ENCODE measurements around the gene BLCAP.

BLCAP gene

GRCh38 chr20:37510226-37510625 is 17.4 kb downstream of the BLCAP start:
- H3K4me1 ChIP-seq (ENCODE audit: control insufficient read depth, insufficient read depth, low read length), result peaks cover 11% of the 10 kb centered on the region
- H3K36me3 ChIP-seq (ENCODE audit: control insufficient read depth, insufficient read depth, low read length), result peaks cover 22% of the 10 kb centered on the region

GRCh38 chr20:37506152-37506725 is 21.4 kb downstream of the BLCAP start:
- Histone ChIP-seq H3K4me1 (ENCODE audit: control insufficient read depth, insufficient read depth, low read length) (peaks cover 18% of the 10 kb centered on the region), H3K27ac (ENCODE audit: low read depth, low read length) (no peak overlapping the region), H3K4me3 (ENCODE audit: low read depth, low read length) (no peak overlapping the region), H3K27me3 (ENCODE audit: control insufficient read depth, insufficient read depth, low read length) (no peaks in the 10 kb centered on the region), H3K36me3 (ENCODE audit: control insufficient read depth, insufficient read depth, low read length) (peaks cover 4% of the 10 kb centered on the region; the same call in 1 of the 2 replicates), H3K9me3 (ENCODE audit: control insufficient read depth, insufficient read depth, low read length) (no peaks in the 10 kb centered on the region), H3K9ac (ENCODE audit: low read depth, low read length) (no peak overlapping the region)

More at GRCh38 chr20:37510226-37510625, 17.4 kb downstream of the BLCAP start:
- H3K9me3 ChIP-seq (ENCODE audit: control insufficient read depth, insufficient read depth, low read length), result no peaks in the 10 kb centered on the region
- no peaks in the 10 kb centered on the region for H3K27me3 ChIP-seq (ENCODE audit: control insufficient read depth, insufficient read depth, low read length)
- no peak overlapping the region for H3K27ac ChIP-seq (ENCODE audit: low read depth, low read length)
- H3K9ac ChIP-seq (ENCODE audit: low read depth, low read length), result no peak overlapping the region
- H3K4me3 ChIP-seq (ENCODE audit: low read depth, low read length), result no peak overlapping the region

GRCh38 chr20:37505263-37506151 is 22.2 kb downstream of the BLCAP start:
- Histone ChIP-seq H3K4me3 (ENCODE audit: low read depth, low read length) (no peak overlapping the region), H3K36me3 (ENCODE audit: control insufficient read depth, insufficient read depth, low read length) (no peaks in the 10 kb centered on the region; the same call in 1 of the 2 replicates), H3K9ac (ENCODE audit: low read depth, low read length) (no peak overlapping the region), H3K27ac (ENCODE audit: low read depth, low read length) (no peak overlapping the region), H3K4me1 (ENCODE audit: control insufficient read depth, insufficient read depth, low read length) (peaks cover 18% of the 10 kb centered on the region), H3K27me3 (ENCODE audit: control insufficient read depth, insufficient read depth, low read length) (no peaks in the 10 kb centered on the region), H3K9me3 (ENCODE audit: control insufficient read depth, insufficient read depth, low read length) (no peaks in the 10 kb centered on the region)

DNA sequence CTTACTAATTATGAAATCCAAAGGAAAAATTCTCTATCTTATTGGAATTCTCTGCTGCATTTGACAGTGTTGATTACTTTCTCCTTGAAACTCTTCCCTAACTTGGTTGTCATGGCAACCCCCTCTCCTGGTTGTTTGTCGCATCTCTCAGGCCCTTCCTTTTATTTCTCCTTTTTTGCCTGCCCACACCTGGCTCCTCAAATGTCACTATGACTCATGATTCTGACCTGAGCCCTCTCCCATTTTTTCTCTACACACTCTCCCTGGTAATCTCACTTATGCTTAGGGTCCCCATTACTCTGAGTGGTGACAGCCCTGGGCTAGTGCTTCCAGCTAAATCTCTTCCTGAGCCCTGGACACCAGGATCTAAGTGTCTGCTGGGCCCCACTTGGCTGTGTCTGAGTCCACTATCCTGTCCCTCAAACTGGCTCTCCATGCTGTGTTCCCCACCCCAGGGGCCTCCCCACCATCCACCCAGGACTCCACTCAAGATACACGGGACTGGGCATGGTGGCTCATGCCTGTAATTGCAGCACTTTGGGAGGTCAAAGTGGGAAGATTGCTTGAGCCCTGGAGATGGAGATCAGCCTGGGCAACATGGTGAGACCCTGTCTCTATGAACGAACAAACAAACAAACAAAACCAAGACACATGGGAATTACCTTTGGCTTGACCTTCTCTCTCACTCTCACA is 23.1 kb downstream of the BLCAP start:
- Histone ChIP-seq H3K27ac (ENCODE audit: low read depth, low read length) (no peak overlapping the region), H3K36me3 (ENCODE audit: control insufficient read depth, insufficient read depth, low read length) (no peaks in the 10 kb centered on the region; the same call in 1 of the 2 replicates), H3K4me1 (ENCODE audit: control insufficient read depth, insufficient read depth, low read length) (peaks cover 18% of the 10 kb centered on the region), H3K9ac (ENCODE audit: low read depth, low read length) (no peak overlapping the region), H3K4me3 (ENCODE audit: low read depth, low read length) (no peak overlapping the region), H3K9me3 (ENCODE audit: control insufficient read depth, insufficient read depth, low read length) (no peaks in the 10 kb centered on the region), H3K27me3 (ENCODE audit: control insufficient read depth, insufficient read depth, low read length) (no peaks in the 10 kb centered on the region)

- no peak overlapping the region for H3K9ac ChIP-seq (ENCODE audit: low read depth, low read length)
- no peak overlapping the region for H3K27ac ChIP-seq (ENCODE audit: low read depth, low read length)
- no peaks in the 10 kb centered on the region for H3K9me3 ChIP-seq (ENCODE audit: control insufficient read depth, insufficient read depth, low read length)
- peaks cover 18% of the 10 kb centered on the region for H3K4me1 ChIP-seq (ENCODE audit: control insufficient read depth, insufficient read depth, low read length)
- no peaks in the 10 kb centered on the region for H3K27me3 ChIP-seq (ENCODE audit: control insufficient read depth, insufficient read depth, low read length)
- no peak overlapping the region for H3K4me3 ChIP-seq (ENCODE audit: low read depth, low read length)
- H3K36me3 ChIP-seq (ENCODE audit: control insufficient read depth, insufficient read depth, low read length), result no peaks in the 10 kb centered on the region
These were observed 24.3 kb downstream of the BLCAP start for GRCh38 chr20:37503256-37503927.

- Histone ChIP-seq H3K9ac (ENCODE audit: low read depth, low read length) (no peak overlapping the region), H3K4me1 (ENCODE audit: control insufficient read depth, insufficient read depth, low read length) (peaks cover 18% of the 10 kb centered on the region), H3K27ac (ENCODE audit: low read depth, low read length) (no peak overlapping the region), H3K27me3 (ENCODE audit: control insufficient read depth, insufficient read depth, low read length) (no peaks in the 10 kb centered on the region), H3K36me3 (ENCODE audit: control insufficient read depth, insufficient read depth, low read length) (no peaks in the 10 kb centered on the region), H3K4me3 (ENCODE audit: low read depth, low read length) (no peak overlapping the region), H3K9me3 (ENCODE audit: control insufficient read depth, insufficient read depth, low read length) (no peaks in the 10 kb centered on the region)
These were observed 25.0 kb downstream of the BLCAP start for GRCh38 chr20:37502654-37503053.

DNA sequence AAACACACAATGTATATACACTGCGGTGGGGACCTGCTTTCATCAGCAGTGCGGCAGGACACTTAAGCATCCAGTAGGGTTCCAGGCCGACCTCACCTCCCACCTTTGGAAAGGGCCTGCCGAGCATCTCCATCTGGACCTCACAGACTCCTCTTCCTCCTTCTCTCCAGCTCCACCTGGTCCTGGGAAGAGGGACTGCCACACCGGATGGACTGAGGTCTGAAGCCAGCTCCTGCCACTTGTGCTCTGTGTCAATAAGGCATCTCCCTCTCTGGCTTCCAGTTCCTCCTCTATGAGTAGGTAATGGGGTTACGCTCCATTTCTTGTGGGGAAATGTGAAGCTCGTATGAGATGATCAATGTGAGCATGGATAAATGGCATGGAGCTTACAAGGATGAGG is 25.7 kb downstream of the BLCAP start:
- Histone ChIP-seq H3K4me3 (ENCODE audit: low read depth, low read length) (no peak overlapping the region), H3K4me1 (ENCODE audit: control insufficient read depth, insufficient read depth, low read length) (peaks cover 18% of the 10 kb centered on the region), H3K9ac (ENCODE audit: low read depth, low read length) (no peak overlapping the region), H3K27me3 (ENCODE audit: control insufficient read depth, insufficient read depth, low read length) (no peaks in the 10 kb centered on the region), H3K27ac (ENCODE audit: low read depth, low read length) (no peak overlapping the region), H3K9me3 (ENCODE audit: control insufficient read depth, insufficient read depth, low read length) (no peaks in the 10 kb centered on the region), H3K36me3 (ENCODE audit: control insufficient read depth, insufficient read depth, low read length) (no peaks in the 10 kb centered on the region)

DNA sequence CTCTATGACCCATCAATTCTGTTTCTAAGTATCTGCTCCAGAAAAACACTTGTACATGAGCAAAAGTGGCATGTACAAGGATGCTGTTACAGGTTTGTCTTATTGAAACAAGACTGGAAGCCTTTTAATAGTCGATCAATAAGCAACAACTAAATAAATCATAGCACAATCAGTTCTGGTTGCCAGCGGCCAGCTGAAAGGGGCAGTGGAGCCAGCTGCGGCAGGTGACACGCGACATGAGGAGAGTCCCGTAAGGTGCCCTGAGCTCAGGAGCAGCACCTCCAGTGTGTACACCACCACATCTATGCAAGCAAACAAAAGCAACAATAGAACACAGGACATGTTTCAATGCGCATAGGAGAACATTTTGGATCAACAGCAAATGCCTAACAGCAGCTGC is 27.4 kb downstream of the BLCAP start:
- no peaks in the 10 kb centered on the region for H3K36me3 ChIP-seq (ENCODE audit: control insufficient read depth, insufficient read depth, low read length)
- H3K4me1 ChIP-seq (ENCODE audit: control insufficient read depth, insufficient read depth, low read length), result peaks cover 9% of the 10 kb centered on the region; the same call in 1 of the 2 replicates
- no peak overlapping the region for H3K4me3 ChIP-seq (ENCODE audit: low read depth, low read length)
- H3K9ac ChIP-seq (ENCODE audit: low read depth, low read length), result no peak overlapping the region
- H3K27me3 ChIP-seq (ENCODE audit: control insufficient read depth, insufficient read depth, low read length), result no peaks in the 10 kb centered on the region
- no peak overlapping the region for H3K27ac ChIP-seq (ENCODE audit: low read depth, low read length)
- H3K9me3 ChIP-seq (ENCODE audit: control insufficient read depth, insufficient read depth, low read length), result no peaks in the 10 kb centered on the region

- no peaks in the 10 kb centered on the region for H3K4me1 ChIP-seq (ENCODE audit: control insufficient read depth, insufficient read depth, low read length)
- H3K4me3 ChIP-seq (ENCODE audit: low read depth, low read length), result no peak overlapping the region
- H3K27me3 ChIP-seq (ENCODE audit: control insufficient read depth, insufficient read depth, low read length), result no peaks in the 10 kb centered on the region
- no peaks in the 10 kb centered on the region for H3K36me3 ChIP-seq (ENCODE audit: control insufficient read depth, insufficient read depth, low read length)
- H3K9me3 ChIP-seq (ENCODE audit: control insufficient read depth, insufficient read depth, low read length), result no peaks in the 10 kb centered on the region
- H3K27ac ChIP-seq (ENCODE audit: low read depth, low read length), result no peak overlapping the region
- H3K9ac ChIP-seq (ENCODE audit: low read depth, low read length), result no peak overlapping the region
These were observed 29.5 kb downstream of the BLCAP start for GRCh38 chr20:37498066-37498665.

- Histone ChIP-seq H3K36me3 (ENCODE audit: control insufficient read depth, insufficient read depth, low read length) (no peaks in the 10 kb centered on the region), H3K4me1 (ENCODE audit: control insufficient read depth, insufficient read depth, low read length) (no peaks in the 10 kb centered on the region), H3K27me3 (ENCODE audit: control insufficient read depth, insufficient read depth, low read length) (no peaks in the 10 kb centered on the region), H3K4me3 (ENCODE audit: low read depth, low read length) (no peak overlapping the region), H3K27ac (ENCODE audit: low read depth, low read length) (no peak overlapping the region), H3K9ac (ENCODE audit: low read depth, low read length) (no peak overlapping the region), H3K9me3 (ENCODE audit: control insufficient read depth, insufficient read depth, low read length) (no peaks in the 10 kb centered on the region)
These were observed 32.9 kb downstream of the BLCAP start for GRCh38 chr20:37494796-37495195.

All from HUES48 (cell line).